ENCODE measurements around the gene SLC8A3.

DNA sequence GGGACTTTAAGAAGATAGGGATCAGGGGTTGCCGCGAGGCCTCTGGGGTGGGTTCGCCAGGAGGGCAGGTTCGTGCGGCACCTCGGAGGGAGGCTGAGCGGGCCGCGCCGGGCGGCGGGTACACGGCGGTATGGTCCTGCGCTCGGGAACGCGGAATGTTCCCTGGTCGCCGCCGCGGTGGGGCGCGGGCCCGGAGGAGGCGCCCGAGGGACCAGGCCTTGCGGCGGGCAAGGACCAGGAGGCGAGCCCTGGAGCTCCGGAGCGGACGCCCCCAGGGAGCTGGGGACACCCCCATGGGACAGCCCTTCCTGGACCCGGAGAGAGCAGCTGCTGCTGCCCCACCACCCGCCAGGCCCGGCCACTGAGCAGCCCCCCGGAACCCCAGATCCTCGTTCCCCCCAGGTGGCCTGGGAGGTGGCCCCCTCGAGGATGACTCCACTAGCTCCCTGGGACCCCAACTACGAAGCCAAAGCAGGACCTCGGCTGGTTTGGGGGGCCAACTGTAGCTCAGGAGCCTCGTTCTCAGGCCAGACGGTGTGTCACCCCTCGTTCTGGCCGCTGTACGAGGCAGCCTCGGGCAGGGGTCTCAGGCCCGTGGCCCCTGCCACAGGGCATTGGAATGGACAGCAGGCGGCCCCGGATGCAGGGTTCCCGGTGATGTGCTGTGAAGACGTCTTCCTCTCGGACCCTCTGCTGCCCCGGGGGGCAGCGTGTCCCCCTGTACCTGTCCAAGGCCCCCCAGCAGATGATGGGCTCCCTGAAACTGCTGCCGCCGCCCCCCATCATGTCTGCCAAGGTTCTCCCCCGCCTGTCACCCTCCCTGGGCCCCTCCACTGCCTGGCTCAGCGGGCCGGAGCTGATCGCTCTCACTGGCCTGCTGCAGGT, 45.6 kb upstream of the SLC8A3 start:
- TF ChIP-seq POLR2AphosphoS5 (IDR thresholded peaks at IDR 0.05; ENCODE audit: low read depth, low read length) (no peak), TAF1 (IDR thresholded peaks at IDR 0.05; ENCODE audit: borderline replicate concordance, low read depth, low read length) (no peak), POLR2A (IDR thresholded peaks at IDR 0.05; ENCODE audit: low read depth, low read length) (no peak)

Measured in GM12892 (cell line).